Measurements from ENCODE around the gene CFAP61.

Gene CFAP61

DNA sequence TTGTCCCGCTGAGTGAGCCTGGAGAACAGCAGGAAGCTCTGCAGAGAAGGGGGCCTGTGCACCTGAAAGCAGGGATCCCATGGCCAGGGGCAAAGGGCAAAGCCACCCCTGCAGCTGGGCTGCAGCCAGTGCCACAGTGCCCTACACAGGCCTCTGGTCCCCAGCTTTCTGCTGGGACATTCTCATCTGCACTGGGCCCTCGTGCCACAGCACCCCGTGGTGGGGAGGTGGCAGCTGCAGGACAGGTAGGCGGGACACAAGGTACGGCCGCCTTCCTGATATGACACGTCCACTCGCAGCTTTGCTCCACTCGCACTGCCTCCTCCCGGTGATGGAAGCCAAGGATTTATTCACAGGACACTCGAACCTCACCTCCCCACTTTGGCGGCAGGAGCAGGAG is 342.8 kb downstream of the CFAP61 start:
- DNase-seq: no peak
- intact Hi-C loops (cut with DNase I): no loop called here

- intact Hi-C loops (cut with DNase I): no loop called here
- no peak for DNase-seq
These were observed 343.7 kb downstream of the CFAP61 start for GRCh38 chr20:20395903-20396568.

GRCh38 chr20:20396794-20397193 is 344.5 kb downstream of the CFAP61 start:
- DNase-seq: no peak
- intact Hi-C loops (cut with DNase I): no loop called here

DNA sequence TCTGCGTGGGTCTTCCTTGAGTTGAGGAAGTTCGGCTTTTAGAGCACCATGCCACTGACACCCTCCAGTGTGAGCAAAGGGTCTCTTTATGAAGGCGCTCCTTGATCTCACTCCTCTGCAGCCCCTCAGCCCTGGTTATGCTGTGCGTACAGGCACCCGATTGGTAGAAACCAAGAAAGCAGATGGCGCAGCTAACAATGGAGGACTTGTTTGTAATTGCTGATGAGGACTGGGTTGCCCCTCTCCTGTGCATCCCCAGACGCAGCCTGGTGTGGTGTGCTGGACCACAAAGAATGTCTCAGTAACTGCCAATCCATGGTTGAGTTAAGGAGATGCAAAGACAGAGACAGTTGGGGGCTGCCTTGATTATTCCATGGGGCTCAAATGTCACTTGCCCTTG is 345.8 kb downstream of the CFAP61 start:
- peak in 8 of 42 donors; percentile 10 to 54 (median 29) for DNase-seq
- intact Hi-C loops (cut with DNase I): no loop called here

DNA sequence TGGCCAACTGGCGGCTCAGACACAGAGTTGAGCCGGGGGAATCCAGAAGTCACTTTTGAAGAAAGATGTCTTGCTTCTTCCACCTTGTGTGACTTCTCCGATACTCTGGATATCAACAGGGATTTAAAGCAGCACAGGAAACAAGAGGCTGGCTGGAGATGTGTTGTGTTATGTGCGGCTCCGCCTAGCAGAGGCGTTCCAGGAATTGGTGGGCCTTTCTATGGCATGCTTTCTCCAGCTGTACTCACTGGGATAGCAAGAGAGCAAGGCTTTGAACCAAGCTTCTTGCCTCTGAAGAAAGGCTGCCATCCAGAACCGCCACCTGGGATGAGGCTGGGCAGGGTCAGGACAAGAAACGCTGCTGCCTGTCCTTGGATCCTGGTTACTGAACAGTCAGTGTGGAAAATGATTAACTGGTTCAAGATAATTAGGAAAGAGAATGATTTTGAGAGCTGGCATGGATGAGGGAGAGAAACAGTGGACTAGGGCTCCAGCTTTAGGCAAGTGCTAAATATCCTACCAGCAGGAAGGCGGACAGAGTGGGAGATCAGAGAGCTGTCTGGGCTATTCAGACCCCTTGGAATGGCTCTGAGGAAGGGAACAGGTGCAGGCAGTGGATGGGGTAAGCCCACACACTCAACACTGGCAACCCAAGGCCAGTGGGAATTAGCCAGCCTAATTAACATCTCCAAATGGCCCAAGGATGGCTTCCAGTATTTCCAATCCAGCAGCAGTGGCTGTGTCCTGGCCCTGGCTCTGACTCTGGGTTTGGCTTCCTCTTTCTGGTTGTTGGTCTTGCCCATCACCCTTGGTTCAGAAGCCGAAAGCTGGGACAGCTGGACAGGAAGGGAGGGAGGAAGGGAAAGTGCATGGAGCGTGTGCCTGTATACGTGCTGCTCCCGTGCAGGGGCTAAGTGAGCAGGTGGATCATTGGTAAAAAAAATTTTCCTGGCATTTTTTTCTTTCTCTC is 347.5 kb downstream of the CFAP61 start:
- intact Hi-C loops (cut with DNase I): no loop called here
- no peak for DNase-seq

- intact Hi-C loops (cut with DNase I): no loop called here
- no peak for DNase-seq
These were observed 349.7 kb downstream of the CFAP61 start for GRCh38 chr20:20401991-20402390.

DNA sequence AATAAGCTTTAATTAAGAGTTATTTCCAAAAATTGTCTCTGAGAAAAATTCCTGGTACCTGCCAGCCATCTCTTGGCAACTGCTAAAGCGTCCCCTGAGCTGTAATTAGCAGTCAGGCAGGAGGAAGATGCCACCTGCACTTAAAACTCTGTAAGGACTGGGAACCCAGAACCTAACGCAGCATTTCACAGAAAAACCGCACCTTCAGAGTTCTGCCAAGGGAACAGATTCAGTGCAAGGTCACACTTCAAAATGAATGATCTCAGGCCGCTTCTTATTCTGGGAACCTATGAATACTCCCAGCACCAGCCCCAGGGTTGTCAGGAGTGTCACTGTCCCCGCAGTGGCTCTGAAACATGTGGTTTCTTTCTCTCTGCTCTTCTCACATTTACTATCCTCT is 352.3 kb downstream of the CFAP61 start:
- no peak for DNase-seq
- intact Hi-C loops (cut with DNase I): no loop called here

GRCh38 chr20:20405623-20406022 is 353.3 kb downstream of the CFAP61 start:
- intact Hi-C loops (cut with DNase I): no loop called here
- no peak for DNase-seq

DNA sequence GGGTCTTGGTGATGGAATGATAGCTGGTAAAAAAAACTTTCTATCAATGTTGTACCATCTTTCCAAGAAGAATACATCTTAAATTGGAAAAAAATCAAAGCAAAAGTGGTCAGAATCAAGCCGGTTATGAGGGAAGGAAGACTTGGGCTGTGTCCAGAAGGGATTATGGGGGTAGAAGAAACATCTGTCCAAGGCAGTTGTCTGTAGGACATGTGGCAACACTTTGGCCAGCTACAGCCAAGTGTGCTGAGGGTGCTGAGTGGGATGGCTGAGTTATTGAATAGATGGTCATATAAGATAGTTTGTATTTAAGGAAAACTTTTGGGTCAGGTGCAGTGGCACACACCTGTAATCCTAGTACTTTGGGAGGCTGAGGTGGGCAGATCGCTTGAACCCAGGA is 354.0 kb downstream of the CFAP61 start:
- intact Hi-C loops (cut with DNase I): no loop called here
- DNase-seq: no peak

DNA sequence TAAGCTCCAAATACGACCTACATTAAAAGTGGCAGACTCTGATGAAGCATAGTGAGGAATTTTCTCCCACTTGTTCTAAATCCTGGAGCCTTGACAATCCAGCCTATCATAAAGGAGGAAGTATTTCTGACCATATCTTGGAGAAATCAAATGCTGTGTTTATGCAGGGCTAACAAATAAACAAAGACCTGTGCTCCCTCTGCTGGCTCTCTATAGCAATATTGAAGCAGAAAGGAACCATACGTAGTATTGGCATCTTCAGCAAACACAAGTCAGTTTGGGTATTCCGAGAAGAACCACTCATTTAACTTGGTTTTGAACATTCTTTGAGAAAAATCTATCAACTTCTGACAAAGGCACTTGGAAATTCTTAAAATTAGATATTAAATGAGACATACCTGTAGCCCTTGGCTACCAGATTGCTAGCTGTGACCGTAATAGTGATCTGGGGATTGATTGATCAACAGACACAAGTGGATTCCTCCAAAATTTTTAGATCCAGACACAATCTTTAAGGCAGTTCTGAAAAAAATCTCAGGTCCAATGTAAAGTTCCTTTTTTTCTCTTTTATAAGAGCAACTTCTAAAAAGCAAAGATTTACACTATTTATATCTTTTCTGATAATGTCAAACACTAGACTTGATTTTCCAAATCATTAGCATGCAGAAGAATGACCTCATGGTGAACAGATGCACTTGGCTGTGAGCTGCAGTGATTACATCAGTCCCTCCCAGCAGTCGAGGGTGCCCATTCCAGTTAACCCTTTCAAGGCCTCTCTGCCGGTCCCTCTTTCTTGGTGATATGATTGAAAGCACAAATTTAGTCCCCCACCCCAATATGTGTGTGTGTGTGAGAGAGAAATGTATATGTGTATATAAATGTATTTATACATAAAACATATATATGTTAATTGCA is 355.8 kb downstream of the CFAP61 start:
- intact Hi-C loops (cut with DNase I): no loop called here
- DNase-seq: peak in 37 of 42 donors; percentile 20 to 86 (median 62)

DNA sequence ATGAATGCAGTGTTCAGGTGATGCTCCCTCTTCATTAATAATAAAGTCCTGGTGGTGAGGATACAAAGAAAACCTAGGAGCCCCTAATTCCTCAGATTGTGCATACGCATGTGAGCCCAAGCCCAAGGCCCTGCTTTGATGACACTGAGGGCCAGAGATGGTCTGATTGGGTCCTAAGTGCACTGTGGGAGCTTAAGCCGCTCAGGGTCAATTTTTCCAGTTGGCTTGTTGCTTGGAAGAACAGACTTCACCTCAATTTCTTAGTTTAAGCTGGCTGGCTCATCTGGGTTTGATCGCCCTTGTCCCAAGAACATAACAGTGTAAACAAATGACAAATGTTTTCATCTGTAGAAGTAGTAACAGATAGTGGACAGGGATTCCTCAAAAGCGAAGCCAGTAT is 357.0 kb downstream of the CFAP61 start:
- no peak for DNase-seq
- intact Hi-C loops (cut with DNase I): no loop called here
